Measurements from ENCODE around the gene CD99.
"Not testable (repeated sequence)": the region's sequence is repeated elsewhere in the genome, so short reads cannot be mapped to it uniquely, and the experiment has no call there.

CD99 gene

GRCh38 chrX:2732649-2733048, 41.6 kb downstream of the CD99 start:
- no peak for DNase-seq

GRCh38 chrX:2733286-2733685, 42.2 kb downstream of the CD99 start:
- no peak for DNase-seq

- DNase-seq, result no peak
Observed at GRCh38 chrX:2735270-2735669, 44.2 kb downstream of the CD99 start.

GRCh38 chrX:2740672-2741071, 49.6 kb downstream of the CD99 start:
- no peak for DNase-seq

DNA sequence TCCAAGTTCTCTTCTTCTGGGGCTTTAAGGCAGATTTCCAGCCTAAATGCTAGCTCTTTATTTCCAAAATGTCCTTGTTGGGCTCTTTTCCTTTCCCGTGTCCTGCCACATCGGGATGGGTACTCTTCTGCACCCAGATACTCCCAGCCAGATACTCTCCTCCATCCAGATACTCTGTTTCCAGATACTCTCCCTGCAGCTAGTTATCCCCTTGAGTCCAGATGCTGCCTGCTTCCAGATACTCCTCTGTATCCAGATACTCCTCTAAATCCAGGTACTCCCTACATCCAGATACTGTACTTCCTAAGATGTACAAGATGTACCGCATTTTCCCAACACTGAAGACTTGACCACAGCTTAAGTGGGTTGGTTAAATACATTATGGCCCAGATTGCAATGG, 50.3 kb downstream of the CD99 start:
- DNase-seq, result no peak

DNA sequence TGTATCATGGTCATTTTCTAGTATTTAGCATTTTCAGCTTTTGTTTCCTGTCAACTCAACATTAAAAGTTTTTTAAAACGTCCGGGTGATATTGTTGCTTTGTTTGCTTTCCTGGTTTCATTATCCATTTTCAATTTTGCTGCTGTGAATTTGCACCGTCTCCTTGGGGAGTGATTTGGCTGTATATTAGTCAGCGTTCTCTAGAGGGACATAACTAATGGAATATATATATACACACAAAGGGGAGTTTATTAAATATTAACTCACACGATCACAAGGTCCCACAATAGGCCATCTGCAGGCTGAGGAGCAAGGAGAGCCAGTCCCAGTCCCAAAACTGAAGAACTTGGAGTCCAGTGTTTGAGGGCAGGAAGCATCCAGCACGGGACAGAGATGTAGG, 55.2 kb downstream of the CD99 start:
- not testable (repeated sequence) for DNase-seq

DNA sequence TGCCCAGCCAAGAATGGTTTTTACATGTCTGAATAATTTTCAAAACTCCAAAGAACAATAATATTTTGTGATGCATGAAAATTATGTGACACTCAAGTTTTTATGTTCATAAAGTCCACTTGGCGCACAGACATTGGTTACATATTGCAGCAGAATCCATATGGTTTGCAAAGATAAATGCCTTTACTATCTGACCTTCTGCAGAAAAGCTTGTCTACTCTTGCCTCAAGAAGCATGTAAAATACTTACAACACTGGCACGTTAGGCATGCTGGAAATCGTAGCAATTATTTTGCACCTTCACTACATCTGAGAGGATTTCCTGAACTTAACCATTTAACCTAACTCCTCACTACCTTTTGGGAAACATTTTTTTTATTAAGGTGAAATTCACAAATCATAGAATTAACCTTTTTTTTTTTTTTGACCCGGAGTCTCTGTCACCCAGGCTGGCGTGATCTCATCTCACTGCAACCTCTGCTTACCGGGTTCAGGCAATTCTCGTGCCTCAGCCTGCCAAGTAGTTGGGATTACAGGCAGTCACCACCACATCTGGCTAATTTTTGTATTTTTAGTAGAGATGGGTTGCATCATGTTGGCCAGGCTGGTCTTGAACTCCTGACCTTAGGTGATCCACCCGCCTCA, 57.2 kb downstream of the CD99 start:
- no peak for DNase-seq

- no peak for DNase-seq
Observed at GRCh38 chrX:2748815-2749188, 57.7 kb downstream of the CD99 start.

GRCh38 chrX:2751291-2751690, 60.2 kb downstream of the CD99 start:
- no peak for DNase-seq

DNA sequence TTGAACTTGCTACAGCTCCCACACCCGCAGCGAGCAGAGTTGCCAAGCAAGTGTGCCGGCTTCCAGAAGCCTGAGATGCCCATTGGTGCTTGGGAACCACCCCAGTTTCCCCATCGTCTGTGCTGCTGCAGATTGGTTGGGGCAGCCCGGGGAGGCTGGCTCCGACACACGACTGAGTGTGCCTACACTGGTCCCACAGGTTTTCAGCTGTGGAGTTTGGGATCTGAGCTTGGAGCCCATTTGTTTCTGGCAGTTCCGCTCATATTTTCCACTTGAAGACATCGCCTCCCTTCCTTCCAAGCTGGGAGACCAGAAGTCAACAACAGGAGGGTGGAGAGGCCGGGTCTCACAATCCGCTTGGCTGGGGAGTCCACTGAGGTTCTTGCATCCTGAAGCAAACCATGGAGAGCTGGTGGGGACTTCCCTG, 60.8 kb downstream of the CD99 start, which contains the start of gene XG:
TSS of gene XG (plus strand) at position 167 of the 427 bp plus-strand sequence. CDS start at position 402, 235 bp downstream.
- DNase-seq, result not testable (repeated sequence)

GRCh38 chrX:2752441-2752840, 61.3 kb downstream of the CD99 start:
- not testable (repeated sequence) for DNase-seq

GRCh38 chrX:2755163-2755715, 64.1 kb downstream of the CD99 start:
- DNase-seq, result not testable (repeated sequence)

- DNase-seq, result no peak
Observed at GRCh38 chrX:2756548-2756947, 65.5 kb downstream of the CD99 start.

GRCh38 chrX:2761246-2761645, 70.2 kb downstream of the CD99 start:
- DNase-seq, result no peak

DNA sequence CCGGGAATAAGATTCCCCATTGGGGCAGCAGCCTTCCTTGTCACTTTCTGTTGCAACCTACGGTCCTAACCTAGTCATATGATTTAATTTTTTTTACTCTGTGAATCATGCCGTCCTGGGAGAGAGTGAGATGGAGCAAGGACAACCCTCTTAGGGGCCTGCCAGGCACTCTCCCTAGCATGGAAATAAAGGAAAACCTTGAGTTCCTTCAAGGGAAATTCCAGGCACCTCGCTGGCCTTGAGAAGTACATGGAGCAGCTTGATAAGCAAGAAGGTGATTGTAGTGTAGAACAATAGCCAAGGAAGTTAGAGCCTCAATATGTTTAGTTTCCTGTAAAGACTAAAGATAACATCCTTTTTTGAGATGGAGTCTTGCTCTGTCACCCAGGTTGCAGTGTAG, 71.6 kb downstream of the CD99 start:
- DNase-seq, result not testable (repeated sequence)

GRCh38 chrX:2764766-2765548, 73.9 kb downstream of the CD99 start:
- DNase-seq, result not testable (repeated sequence)

DNA sequence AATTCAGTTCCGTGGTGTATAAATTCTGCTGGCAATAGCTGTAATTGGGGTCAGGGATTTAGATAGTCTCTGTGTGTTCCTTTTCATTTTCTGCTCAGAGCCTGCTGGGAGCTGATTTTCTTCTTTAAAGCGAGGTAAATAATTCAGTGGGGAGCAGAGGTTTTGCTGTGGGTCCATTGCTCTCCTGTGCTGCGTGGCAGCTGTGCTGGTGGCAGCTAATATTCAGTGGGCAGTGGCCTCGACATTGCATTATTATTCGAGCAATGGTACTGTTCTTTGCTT, 74.4 kb downstream of the CD99 start:
- no peak for DNase-seq

- no peak for DNase-seq
Observed at GRCh38 chrX:2766906-2767305, 75.8 kb downstream of the CD99 start.

DNA sequence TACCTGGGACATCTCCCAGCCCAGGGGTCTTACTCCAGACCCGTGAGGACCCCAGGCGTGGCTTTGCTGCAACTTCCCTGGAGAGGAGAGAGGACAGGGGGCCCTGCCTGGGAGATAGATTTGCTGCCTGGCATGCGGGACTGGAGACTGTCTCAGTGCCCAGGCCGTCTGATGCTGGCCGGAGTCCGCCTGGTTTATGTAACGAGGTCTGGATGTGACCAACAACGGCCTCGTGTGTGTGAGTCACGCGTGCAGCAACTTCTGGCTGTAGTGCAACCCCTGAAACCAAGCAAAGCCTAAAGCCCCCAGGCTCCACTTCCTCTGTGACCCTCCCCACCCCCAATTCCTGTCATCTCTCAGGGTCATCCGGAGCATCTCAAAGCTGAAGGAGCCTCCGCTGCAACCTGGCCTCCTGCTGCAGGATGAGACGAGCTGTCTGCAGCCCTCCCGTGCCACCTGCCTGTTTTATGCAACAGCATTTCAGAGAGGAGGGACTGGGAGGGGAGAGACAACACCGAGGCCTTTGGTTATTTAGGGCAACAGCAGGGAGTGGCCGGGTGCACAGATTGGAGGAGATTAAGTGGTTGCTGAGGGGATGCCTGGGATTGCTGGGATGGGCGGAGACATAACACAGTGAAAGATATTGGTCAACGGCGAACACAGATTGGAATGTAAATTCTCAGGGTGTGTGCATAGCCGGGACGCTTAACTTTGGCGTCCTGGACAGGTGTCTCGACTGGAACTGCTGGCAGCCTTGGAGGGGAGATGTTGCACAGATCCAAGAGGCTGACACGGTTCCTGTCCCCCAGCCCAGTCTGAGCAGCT, 76.7 kb downstream of the CD99 start:
- DNase-seq, result no peak

DNA sequence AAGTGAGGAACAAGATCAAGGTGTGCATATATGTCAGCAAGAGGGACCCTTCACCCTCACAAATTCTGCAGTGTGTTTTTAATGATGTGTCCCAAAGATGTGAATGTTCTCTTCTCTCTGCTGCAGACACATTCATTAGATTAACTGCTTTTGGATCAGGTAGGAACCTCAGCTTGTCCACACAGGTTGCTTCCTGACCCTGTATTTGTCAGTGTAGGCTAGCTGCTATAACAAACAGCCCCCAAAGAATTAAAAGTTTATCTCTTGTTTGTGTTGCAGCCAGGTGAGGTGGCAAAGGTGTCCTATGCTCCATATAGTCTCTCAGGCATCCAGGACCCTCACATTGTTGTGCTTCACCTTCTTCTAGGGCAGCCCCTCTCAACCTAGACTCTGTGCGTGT, 78.5 kb downstream of the CD99 start:
- DNase-seq, result no peak

- DNase-seq, result not testable (repeated sequence)
Observed at GRCh38 chrX:2773166-2774055, 82.3 kb downstream of the CD99 start.

DNA sequence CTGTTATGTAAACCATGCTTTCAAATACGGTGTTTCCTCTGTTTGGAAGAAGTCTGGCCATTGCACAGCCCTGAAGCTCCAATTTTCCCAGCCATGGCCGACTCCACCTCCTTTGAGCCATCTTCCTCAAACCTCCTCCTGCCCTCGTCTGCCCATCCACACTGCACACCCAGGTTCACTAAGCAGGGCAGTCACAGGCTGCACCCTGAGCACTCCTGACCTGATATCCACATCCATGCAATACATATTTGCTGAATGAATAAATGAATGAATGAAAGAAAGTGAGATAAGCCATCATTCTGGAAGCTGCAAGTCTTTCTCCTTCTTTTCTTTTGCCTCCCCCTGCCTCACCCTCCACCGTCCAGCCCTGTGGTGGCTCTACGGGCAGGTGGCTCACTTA, 83.0 kb downstream of the CD99 start:
- no peak for DNase-seq
